ENCODE data around the gene ACTR3C.
A peak's percentile ranks its signal among the peaks of the same experiment; 100 is the strongest.

The ACTR3C gene

DNA sequence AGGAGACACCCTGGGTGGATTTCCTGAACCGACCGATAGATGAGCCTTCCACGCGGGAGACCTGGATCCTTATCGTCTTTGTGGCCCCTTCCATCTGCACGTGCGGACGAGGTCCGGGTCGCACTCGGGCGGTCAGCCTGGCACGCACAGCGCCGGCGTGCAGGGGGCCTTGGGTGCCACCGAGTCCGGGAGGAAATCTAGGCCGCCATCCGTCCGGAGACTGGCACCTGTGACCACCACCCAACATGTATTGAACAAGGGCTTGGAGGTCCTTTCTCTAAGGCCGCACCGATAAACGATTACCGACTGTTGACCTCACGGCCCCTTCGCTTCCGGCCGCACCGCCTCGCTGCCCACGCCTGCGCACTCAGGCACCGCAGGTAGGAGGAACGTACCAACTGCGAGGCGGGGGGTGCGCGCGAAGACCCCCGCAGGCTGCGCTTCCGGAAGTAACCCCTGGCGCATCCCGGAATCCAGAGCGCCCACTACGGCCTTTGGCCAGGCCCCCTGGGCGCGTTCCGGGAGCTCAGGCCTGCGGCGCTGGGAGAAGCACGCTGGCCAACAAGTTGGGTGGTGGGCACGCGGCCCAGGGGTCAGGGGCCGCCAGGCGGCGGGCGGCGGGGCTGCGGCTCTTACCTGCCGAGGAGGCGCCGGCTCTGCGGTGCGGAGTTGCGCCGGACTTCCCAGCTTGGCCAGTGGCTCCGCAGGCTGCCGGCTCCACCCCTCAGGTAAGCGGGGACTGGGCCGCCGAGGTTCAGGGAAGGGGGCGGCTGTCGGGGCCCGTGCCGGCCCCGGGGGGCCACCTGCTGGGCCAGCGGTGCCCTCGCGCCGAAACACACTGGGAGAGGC is at the start of gene ACTR3C, which contains the start of gene LRRC61:
ACTR3C (minus strand) TSS at position 713 of the 849 bp plus-strand sequence. CDS start 28,249 bp downstream, outside the sequence.
LRRC61 (plus strand) TSS at position 523 of the 849 bp plus-strand sequence. CDS start 13,507 bp downstream, outside the sequence.
- Histone ChIP-seq H3K27ac (peak within 1 kb of the TSS; percentile 64 to 99 (median 90)), H3K4me3 (peak within 1 kb of the TSS; percentile 50 to 70 (median 55))

DNA sequence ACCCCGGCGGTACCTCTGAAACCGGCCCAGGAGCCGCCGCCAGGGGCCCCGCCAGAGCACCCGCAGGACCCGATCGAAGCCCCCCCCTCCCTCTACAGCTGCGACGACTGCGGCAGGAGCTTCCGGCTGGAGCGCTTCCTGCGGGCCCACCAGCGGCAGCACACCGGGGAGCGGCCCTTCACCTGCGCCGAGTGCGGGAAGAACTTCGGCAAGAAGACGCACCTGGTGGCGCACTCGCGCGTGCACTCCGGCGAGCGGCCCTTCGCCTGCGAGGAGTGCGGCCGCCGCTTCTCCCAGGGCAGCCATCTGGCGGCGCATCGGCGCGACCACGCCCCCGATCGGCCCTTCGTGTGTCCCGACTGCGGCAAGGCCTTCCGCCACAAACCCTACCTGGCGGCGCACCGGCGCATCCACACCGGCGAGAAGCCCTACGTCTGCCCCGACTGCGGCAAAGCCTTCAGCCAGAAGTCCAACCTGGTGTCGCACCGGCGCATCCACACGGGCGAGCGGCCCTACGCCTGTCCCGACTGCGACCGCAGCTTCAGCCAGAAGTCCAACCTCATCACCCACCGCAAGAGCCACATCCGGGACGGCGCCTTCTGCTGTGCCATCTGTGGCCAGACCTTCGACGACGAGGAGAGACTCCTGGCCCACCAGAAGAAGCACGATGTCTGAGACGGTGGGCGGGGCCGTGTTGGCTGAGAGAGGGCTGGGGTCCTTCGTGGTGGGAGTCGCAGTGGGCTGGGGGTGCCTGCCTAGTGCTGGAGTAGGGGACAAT is 49.1 kb upstream of the ACTR3C start:
- H3K27ac ChIP-seq, result peak overlapping the region in 15 of 21 experiments; percentile 2 to 70 (median 47)

DNA sequence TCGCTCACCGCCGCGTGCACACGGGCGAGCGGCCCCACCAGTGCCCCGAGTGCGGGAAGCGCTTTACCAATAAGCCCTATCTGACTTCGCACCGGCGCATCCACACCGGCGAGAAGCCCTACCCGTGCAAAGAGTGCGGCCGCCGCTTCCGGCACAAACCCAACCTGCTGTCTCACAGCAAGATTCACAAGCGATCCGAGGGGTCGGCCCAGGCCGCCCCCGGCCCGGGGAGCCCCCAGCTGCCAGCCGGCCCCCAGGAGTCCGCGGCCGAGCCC is 48.6 kb upstream of the ACTR3C start:
- Histone ChIP-seq H3K27ac (no peak overlapping the region), H3K4me3 (no peak overlapping the region)

More for the DNA sequence above, 49.1 kb upstream of the ACTR3C start:
- H3K4me3 ChIP-seq, result no peak overlapping the region

DNA sequence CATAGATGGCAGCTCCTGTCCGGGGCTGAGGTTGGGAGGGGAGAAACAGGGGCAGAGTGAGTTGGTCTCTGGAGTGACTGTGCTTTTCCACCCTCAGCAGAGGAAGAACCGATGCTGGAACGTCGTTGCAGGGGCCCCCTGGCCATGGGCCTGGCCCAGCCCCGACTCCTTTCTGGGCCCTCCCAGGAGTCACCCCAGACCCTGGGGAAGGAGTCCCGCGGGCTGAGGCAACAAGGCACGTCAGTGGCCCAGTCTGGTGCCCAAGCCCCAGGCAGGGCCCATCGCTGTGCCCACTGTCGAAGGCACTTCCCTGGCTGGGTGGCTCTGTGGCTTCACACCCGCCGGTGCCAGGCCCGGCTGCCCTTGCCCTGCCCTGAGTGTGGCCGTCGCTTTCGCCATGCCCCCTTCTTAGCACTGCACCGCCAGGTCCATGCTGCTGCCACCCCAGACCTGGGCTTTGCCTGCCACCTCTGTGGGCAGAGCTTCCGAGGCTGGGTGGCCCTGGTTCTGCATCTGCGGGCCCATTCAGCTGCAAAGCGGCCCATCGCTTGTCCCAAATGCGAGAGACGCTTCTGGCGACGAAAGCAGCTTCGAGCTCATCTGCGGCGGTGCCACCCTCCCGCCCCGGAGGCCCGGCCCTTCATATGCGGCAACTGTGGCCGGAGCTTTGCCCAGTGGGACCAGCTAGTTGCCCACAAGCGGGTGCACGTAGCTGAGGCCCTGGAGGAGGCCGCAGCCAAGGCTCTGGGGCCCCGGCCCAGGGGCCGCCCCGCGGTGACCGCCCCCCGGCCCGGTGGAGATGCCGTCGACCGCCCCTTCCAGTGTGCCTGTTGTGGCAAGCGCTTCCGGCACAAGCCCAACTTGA is 48.0 kb upstream of the ACTR3C start:
- peak overlapping the region in 3 of 21 experiments; percentile 5 to 98 (median 96) for H3K27ac ChIP-seq
- H3K4me3 ChIP-seq, result no peak overlapping the region

DNA sequence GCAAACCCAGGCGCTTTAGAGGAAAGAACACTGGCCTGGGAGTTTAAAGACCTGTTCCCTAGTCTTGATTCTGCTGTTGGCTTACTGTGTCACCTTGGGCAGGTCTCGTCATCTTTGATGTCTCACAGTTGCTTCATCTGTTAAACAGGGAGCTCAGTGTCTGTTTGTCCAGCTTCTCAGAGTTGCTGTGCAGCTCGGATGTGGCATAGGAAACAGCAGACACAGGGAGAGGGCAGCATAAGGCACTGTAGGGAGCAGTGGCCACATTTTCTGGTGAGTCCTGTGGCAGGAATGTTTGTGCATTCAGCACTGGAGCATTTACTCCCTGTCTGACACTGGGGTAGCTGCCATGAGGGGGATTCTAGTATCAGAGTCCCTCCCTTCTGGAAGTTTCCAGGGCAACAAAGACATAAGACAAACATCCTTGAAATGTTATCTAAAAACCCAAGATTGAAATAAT is 47.3 kb upstream of the ACTR3C start:
- Histone ChIP-seq H3K27ac (peak overlapping the region in 12 of 21 experiments; percentile 5 to 98 (median 96)), H3K4me3 (no peak overlapping the region)

DNA sequence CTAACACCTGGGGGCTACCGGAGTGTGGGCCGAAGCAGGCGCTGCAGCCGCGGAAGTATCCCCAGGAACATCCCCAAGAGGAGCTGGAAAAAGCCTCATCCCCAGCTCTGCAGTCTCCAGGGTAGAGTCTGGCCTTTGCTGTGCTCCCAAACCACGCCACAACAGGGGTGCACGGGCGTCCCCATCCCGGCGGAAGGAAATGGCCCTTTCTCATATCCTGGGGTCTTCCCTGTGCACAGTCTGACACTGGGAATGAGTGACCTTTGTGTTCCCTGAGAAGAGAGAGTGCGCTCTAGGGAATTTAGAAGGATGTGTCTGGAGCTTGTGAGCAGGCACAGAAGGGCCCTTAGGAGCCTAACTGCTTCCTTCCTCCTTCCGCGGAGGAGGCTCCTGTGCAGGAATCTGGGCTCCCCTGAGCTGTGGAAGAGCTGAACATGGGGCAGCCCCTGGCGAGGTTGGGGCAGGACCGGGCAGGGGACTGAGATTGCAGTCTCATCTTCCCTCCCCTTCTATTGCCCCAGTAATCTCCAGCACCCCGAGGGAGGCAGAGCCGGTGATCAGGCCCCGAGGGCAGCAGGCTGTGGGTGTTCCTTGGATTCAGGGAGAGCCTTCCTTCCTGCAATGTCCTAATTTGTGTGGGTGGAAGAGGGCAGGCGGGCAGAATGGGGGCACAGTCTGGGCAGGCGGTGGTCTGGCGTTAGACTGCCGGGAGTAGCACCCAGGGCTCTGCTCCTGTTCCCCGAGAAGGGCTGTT is 46.6 kb upstream of the ACTR3C start:
- Histone ChIP-seq H3K27ac (peak overlapping the region in 20 of 21 experiments; percentile 84 to 98 (median 96)), H3K4me3 (peak overlapping the region; percentile 56 to 89 (median 78))

DNA sequence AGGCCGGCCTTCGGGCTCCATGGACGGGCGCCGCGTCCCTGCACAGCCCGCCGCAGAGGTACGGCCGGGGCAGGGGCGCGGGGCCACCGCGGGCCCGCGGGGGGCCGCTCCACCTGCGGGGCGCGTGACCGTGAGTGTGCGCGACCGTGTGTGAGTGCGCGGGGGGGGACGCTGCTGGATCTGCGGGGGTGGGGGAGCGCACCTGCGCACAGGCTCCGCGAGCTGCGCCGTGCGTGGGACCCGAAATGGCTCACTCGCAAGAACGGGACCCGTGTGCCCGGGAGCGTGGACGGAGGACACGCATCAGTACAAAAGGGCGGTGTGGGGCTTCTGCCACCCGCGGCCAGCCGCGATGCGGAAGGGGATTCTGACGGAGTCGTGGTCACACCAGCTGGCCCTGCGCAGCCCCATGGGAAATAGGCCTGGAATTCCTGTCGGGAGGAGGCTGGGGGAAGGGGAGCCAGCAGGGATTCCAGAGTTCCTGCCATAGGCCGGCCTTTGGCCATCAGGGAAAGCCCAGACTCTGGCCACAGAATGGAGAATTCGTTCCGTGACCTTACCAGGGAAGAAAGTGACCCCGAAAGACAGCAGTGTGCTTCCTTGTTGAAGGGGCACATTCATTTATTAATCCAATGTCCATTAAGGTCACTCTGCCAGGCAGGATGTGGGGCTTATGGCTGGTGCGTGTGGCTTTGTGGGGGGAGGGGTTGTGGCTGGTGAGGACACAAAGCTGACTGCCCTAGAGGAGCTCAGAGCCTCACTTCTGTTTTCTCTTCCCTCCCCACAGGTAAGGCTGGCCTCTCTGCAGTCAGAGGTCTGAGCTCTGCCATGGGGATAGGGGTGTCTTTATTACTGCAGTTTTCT is 45.8 kb upstream of the ACTR3C start:
- Histone ChIP-seq H3K4me3 (peak overlapping the region; percentile 56 to 89 (median 78)), H3K27ac (peak overlapping the region; percentile 84 to 98 (median 96))

DNA sequence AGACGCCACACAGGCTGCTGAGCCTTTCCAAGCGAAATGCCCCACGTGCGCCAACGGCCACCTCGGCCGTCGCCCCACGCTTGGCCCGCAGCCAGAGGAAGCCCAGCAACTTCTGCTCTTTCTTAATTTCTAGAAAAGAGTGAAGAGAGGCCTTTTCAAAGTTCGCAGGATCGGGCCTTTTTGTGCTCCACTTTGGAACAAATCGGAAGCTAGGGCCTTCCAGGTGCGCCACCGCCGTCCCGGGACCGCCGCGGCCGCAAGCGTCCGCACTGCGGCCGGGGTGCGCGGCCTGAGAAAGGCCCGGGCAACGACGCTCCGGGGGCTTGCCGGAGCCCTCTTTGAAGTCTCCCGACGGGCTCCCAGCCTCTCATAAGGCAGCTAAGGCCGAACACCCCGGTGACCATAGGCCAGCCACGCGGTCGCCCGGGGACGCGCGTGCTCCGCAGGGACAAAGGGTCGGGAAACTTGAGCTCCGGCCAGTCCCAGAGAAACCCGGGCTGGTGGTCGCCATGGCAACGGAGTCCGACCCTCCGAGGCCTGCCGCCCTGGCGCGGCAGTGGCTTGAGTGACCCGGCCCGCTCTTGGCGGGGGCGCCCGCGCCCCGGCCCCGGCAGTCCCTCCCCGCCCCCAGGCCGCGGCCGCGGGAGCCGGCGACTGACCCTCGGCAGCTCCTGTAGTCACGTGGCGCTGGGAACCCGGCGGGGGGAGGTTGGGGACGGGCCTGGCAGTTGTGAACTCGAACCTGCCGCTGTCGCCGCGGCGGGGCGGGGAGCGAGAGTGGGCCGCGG is 44.9 kb upstream of the ACTR3C start, which contains the start of gene REPIN1:
REPIN1 (plus strand) TSS at position 727 of the 788 bp plus-strand sequence. CDS start 890 bp downstream, outside the sequence.
- Histone ChIP-seq H3K27ac (peak within 1 kb of the TSS; percentile 84 to 98 (median 96)), H3K4me3 (peak within 1 kb of the TSS; percentile 56 to 89 (median 78))

DNA sequence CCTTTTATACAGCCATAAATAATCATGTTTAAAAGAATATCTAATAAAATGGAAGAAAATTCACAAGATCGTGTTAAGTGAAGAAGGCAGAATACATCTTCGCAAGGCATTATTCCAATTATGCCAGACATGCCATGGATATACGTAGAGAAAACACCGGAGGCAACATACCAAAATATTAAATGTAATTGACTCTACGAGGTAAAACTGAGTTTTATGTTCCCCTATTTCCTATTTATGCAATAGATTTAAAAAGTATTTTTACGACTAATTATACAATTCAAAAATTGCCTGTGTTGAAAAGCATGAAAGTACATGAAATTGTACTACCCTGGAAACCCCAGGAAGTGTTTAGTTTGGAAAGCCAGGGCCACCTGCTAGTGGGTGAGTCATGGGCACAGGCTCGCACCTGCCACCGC is 44.3 kb upstream of the ACTR3C start:
- Histone ChIP-seq H3K4me3 (peak overlapping the region; percentile 56 to 89 (median 78)), H3K27ac (peak overlapping the region in 20 of 21 experiments; percentile 84 to 98 (median 96))

DNA sequence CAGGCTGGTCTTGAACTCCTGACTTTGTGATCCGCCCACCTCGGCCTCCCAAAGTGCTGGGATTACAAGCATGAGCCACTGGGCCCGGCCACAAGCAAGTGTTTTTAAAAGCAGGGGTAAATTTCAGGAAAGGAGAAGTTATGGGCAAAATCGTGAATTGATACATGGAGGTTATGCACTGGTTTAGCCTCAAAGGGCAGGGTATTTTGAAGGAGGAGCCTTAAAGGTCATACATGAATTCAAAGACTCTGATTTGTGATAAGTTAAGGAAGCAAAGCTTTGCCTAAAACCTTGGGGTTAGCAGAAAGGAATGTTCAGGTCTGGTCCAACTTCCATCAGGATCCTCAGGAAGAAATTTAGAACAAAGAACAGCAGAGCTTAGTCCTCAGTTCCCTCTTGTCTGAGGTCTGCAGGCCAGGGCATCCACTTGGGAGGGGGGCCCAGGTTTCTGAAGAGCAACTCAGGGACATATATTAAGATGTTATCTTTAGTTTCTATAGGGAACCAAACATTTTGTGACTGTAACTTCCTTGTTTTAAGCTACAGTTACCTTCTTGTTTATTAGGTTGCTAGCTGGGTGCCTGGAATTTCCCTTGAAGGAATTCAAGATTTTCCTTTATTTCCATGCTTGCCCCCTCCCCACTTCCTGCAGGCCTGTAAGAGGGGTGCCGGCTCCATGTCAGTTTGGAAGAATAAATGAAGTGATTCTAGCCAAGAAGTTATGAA is 42.5 kb upstream of the ACTR3C start:
- Histone ChIP-seq H3K27ac (peak overlapping the region in 12 of 21 experiments; percentile 5 to 97 (median 38)), H3K4me3 (no peak overlapping the region)

DNA sequence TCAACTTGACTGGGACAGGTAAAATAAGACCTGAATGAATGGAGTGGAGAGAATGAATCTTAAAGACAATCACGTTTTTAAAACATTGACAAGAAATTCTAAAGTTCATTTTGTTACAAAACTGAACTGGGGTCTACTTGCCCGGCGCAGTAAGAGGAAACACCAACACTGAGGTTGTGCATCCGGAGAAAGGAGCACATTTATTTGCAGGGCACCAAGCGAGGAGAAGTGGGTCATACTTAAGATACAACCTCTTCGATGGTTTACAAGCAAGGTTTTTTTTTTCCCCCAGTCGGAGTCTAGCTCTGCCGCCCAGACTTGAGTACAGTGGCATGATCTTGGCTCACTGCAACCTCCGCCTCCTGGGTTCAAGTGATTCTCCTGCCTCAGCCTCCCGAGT is 41.8 kb upstream of the ACTR3C start:
- peak overlapping the region in 8 of 21 experiments; percentile 5 to 97 (median 38) for H3K27ac ChIP-seq
- H3K4me3 ChIP-seq, result no peak overlapping the region

DNA sequence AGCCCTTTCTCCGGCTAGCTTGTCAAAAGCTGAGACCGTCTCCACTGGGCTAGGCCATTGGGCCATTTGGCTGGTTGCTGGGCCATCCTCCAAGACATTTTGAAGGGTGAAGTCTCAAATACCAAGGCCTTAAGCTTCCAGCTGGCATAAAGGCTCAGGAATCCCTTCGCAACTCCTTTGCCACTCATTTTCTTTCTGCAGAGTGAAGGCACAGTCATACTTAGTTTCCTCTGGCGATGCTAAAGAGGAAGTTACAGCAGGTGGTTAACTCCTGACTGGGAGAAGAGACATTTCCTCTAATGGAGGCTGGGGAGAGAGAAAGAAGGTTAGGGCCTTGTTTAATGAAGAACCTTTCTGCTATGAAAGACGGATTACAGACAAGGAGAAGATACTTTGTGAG is 40.5 kb upstream of the ACTR3C start:
- Histone ChIP-seq H3K4me3 (no peak overlapping the region), H3K27ac (peak overlapping the region in 4 of 21 experiments; percentile 13 to 97 (median 47))

DNA sequence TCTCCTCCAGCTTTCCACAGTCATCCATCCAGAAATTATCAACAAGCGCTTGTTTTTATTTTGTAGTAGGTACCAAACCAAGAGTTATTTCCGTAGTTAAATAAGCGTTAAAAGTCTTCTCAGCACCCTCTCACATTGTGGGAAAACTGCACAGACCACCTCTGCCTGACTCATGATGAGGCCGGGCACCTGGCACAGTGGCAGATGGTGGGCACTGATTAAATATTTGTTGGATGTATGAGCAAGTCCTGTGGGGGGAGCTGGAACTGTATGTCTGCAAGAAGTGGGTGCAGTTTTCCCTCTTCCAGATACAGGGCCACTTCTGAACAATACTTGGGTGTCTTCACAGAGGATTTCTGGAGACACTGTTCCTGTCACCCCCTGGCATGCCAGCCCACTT is 40.0 kb upstream of the ACTR3C start:
- no peak overlapping the region for H3K4me3 ChIP-seq

DNA sequence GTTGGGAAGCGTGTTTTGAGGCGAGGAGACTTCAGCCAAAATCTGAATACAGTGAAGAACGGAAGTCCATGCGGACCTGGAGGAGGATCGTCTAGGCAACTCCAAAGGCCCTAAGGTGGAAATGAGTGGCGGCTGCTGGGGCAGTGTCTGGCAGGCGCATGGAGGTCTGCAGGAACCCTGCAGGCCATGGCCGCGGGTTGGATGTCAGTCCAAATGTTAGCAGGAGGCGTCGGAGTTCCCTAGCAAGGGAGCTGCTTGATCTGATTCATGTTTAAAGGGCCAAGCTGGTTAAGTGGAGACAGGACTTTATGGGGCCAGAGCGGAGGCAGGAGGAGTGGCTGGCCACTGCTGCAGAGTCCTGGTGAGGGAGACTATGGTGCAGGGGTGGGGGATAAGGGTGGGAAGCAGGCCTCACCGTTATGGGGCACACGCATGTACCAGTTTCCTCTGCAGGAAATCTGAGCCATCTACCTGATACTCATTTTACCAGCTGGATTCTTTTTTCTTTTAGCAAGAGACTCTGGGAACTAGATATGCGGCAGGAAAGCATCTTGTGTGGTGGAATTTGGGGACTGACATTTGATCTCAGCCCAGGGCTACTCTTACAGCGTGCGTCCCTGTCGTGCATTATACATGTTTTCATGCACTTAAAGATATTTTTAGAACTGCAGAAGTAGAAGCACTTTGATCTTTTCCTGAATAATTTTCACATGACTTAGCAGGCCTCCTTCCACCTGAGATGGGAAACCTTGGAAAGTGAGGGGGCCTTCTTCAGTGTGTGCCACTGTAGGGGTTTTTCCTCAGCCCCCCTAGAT is 38.7 kb upstream of the ACTR3C start:
- Histone ChIP-seq H3K27ac (no peak overlapping the region), H3K4me3 (no peak overlapping the region)

More for the DNA sequence above, 40.0 kb upstream of the ACTR3C start:
- peak overlapping the region in 4 of 21 experiments; percentile 13 to 97 (median 46) for H3K27ac ChIP-seq

DNA sequence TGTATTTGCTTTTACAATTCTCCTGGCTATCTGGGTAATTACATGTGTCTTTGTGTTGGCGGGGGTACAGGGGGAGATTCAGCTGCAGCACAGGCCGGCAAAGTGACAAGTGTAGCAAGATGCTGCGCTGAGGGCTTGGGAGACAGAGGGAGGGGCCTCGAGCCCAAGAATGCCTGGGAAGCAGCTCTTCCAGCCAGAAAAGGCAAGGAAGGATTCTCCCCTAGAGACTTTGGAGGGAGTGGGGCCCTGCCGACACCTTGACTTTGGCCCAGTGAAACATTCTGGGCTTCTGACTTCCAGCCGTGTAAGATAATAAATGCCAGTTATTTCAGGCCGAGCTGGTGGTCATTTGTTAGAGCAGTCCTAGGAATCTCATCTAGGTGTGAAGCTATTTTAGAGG is 38.1 kb upstream of the ACTR3C start:
- Histone ChIP-seq H3K27ac (no peak overlapping the region), H3K4me3 (no peak overlapping the region)
